Measurements from ENCODE around the gene TATDN2. TPM values are rescaled to one million over a fixed set of nuclear protein-coding genes. Genes with fewer than 3 reads are reported as not detected.

TATDN2 gene, protein sequence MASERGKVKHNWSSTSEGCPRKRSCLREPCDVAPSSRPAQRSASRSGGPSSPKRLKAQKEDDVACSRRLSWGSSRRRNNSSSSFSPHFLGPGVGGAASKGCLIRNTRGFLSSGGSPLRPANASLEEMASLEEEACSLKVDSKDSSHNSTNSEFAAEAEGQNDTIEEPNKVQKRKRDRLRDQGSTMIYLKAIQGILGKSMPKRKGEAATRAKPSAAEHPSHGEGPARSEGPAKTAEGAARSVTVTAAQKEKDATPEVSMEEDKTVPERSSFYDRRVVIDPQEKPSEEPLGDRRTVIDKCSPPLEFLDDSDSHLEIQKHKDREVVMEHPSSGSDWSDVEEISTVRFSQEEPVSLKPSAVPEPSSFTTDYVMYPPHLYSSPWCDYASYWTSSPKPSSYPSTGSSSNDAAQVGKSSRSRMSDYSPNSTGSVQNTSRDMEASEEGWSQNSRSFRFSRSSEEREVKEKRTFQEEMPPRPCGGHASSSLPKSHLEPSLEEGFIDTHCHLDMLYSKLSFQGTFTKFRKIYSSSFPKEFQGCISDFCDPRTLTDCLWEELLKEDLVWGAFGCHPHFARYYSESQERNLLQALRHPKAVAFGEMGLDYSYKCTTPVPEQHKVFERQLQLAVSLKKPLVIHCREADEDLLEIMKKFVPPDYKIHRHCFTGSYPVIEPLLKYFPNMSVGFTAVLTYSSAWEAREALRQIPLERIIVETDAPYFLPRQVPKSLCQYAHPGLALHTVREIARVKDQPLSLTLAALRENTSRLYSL
- 19.4 and 22.6 TPM in 2 replicates for total RNA-seq (2014; rRNA removed; shearing (Covaris generic))

DNA sequence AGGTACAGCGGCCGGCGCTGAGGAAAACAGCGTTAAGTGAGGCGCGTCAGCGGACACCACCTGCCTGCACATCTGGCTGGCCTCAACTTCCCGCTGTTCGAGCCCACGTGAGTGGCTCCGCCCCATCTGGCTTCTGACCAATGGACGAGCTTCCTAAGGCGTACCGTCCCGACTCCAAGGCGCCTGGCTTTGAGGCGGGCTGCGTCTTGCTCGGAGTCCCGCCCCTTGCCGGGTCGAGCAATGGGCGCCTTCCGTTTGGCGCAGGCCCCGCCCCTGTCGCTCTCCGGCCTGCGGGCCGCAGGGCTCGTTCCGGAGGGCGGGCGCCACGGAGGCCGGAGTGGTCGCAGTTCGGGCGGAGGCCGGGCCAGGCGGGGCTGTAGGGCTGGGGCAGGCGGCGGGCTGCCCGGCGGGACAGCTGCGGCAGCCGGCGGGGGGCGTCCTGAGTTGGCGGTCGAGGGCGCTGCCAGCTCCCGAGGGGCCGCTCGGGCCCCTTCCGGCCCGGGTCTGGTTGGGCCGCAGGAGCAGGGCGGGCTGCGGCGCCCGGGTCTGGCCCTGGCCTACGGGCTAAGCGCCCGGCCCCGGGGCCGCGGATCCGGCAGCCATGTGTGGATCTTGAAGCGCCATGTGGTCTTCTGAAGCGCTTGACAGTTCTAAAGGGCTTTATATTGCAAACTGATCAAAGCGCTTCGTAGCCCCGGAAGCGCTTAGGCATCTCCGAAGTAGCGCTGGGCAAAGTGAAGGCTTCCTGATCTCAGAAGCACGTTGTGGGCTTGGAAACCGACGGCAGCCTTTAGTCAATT is at the start of gene TATDN2:
TATDN2 (plus strand) TSS at position 276 of the 800 bp plus-strand sequence. CDS start 742 bp downstream, outside the sequence.
- peak within 1 kb of the TSS; percentile 64 for H3K27ac ChIP-seq
- peak within 1 kb of the TSS; percentile 75 for H3K4me3 ChIP-seq
- H3K4me1 ChIP-seq = no peaks in the 10 kb centered on the region
- H3K27me3 ChIP-seq = no peaks in the 10 kb centered on the region
- H3K9me3 ChIP-seq (replicated peaks) = peaks cover 15% of the 10 kb centered on the region
- H3K36me3 ChIP-seq = peaks cover 7% of the 10 kb centered on the region
- DNase-seq = peak; percentile 96 to 97

DNA sequence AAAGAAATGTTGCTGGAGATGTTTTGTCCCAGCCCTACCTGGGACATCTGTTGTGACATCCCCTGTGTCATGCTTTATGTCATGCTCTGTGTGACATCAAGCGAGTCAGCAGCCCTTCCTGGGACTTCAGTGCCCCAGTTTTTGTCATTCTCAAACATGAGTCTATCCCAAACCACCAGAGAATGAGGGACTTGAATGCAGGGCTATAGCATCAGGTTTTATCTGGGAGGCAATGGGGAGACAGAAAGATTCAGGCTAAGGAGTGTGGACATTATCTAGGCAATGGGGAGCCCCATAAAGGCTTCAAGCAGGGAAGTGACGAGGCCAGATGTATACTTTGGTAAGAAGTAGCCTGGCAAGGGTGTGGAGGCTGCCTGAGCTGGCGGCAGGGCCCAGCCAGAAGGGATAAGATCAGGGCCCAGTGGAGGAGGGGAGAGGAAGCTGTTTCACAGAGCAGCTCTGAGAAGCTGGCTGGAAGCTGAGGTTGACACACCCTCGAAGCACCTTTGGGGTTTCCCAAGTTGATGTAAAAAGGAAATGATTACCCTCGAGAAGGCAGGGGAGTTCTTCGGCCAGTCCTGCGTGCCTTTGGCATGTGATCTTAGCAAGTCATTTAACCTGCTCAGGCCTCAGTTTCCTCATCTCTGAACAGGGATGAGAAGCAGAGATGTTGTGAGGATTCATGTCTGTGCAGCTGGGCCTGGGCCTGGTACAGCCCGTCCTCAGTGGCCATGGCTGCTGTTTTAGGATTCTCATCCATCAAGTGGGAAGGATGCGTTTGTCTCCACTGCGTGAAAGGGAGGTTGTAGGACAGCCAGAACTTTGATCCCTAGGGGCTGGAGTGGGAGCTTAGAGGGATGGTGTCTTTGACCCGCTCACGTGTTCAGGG is 49.3 kb upstream of the TATDN2 start:
- no peak overlapping the region for H3K4me3 ChIP-seq
- no peaks in the 10 kb centered on the region for H3K9me3 ChIP-seq (replicated peaks)
- DNase-seq = no peak
- H3K27me3 ChIP-seq = peaks cover 4% of the 10 kb centered on the region; the same call in 1 of the 2 replicates
- H3K36me3 ChIP-seq = no peaks in the 10 kb centered on the region
- H3K27ac ChIP-seq = no peak overlapping the region
- H3K4me1 ChIP-seq = no peaks in the 10 kb centered on the region

DNA sequence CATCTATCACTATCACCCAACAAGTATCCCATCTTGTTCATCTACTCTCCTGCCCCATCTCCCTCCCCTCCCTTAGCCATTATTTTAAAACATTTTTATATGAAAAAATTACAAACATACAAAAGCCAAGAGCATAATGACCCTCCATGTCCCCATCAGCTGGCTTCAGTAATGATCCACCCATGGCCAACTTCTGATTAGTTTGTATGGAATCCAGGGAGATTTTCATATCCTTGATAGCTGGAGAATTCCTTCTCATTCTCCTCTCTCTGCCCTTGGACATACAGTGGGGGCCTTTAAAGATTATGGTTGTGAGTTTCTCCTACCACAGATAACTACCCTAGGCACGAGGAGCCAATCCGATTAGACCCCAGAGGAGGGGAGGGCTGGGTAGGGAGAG is 43.3 kb upstream of the TATDN2 start:
- no peak for DNase-seq

DNA sequence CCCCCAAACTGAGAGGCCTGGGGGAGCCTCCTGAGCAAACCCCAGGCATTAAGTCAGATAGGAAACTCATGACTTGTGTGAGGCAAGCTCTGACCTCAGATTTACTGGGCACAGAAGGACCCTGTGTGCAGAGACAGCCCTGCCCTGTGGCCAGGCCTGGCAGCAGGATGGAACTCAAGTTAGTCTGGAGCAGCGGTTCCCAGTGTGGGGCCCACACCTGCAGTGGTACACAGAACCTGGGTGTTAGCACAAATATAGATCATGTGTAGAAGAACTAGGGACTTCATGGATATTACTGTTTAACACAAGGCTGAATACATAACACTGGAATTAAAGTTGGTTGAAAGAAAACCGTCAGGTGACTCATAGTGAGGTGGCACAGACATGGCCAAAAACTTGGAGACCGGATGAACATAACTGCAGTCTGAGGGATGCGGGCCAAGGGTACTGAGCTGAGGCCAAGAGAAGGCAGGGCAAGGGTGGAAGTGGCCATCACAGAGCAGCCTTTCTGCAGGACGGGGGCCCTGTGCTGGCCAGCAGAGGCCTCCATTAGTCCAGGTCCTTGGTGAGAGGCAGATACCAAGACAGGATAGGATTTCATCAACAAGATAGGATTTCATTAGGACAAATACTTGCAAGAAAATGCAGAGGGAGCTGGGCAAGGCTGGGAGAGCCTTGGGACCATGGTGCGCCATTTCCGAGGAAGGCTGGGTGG is 42.7 kb upstream of the TATDN2 start:
- no peaks in the 10 kb centered on the region for H3K9me3 ChIP-seq (replicated peaks)
- no peak for DNase-seq
- no peaks in the 10 kb centered on the region; the same call in 1 of the 2 replicates for H3K36me3 ChIP-seq
- no peak overlapping the region for H3K27ac ChIP-seq
- no peak overlapping the region for H3K4me3 ChIP-seq
- H3K4me1 ChIP-seq = no peaks in the 10 kb centered on the region
- H3K27me3 ChIP-seq = no peaks in the 10 kb centered on the region

More for the DNA sequence above, 43.3 kb upstream of the TATDN2 start:
- Histone ChIP-seq H3K9me3 (replicated peaks) (no peaks in the 10 kb centered on the region), H3K27ac (no peak overlapping the region), H3K36me3 (no peaks in the 10 kb centered on the region), H3K4me1 (no peaks in the 10 kb centered on the region), H3K27me3 (no peaks in the 10 kb centered on the region), H3K4me3 (no peak overlapping the region)

DNA sequence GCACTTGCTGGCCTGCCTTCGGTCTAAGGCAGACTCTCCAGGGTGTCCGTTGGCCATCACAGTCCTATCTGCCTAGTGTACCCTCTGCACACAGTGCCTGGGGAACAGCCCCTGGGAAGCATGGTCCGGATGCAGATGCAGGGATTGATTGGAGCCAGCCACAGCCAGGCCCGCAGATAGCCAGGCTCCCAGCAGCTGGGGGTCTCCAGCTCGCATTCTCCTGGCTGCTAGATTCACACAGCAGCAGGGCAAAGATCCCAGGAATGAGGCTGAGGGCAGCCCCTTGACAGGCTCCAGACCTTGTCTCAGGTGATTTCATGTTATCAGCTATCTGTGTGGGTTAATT is 42.1 kb upstream of the TATDN2 start:
- DNase-seq = no peak
- H3K27ac ChIP-seq = no peak overlapping the region
- no peaks in the 10 kb centered on the region for H3K27me3 ChIP-seq
- no peak overlapping the region for H3K4me3 ChIP-seq
- no peaks in the 10 kb centered on the region; the same call in 1 of the 2 replicates for H3K36me3 ChIP-seq
- no peaks in the 10 kb centered on the region for H3K9me3 ChIP-seq (replicated peaks)
- H3K4me1 ChIP-seq = no peaks in the 10 kb centered on the region

DNA sequence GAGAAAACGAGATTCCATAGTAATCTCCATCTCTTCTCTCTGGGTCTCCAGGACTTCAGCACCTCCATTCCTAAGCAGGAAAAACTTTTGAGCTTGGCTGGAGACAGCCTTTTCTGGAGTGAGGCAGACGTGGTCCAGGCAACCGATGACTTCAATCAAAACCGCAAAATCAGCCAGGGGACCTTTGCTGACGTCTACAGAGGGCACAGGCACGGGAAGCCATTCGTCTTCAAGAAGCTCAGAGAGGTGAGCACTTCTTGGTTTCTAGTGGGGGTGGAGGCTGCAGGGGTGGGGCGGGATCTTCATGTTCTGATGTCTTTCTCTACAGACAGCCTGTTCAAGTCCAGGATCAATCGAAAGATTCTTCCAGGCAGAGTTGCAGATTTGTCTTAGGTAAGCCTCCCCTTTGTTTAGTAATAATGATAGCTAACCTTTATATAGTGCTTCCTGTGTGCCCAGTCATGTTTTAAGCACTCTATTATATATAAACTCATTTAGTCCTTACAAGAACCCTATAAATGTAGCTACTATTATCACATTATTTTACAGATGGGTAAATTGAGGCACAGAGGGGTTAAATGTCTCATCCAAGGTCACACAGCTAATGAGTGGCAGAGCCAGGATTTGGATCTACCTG is 35.0 kb upstream of the TATDN2 start:
- Histone ChIP-seq H3K36me3 (no peaks in the 10 kb centered on the region; the same call in 1 of the 2 replicates), H3K27me3 (no peaks in the 10 kb centered on the region), H3K4me3 (no peak overlapping the region), H3K27ac (no peak overlapping the region), H3K4me1 (no peaks in the 10 kb centered on the region), H3K9me3 (replicated peaks) (no peaks in the 10 kb centered on the region)
- DNase-seq = no peak

DNA sequence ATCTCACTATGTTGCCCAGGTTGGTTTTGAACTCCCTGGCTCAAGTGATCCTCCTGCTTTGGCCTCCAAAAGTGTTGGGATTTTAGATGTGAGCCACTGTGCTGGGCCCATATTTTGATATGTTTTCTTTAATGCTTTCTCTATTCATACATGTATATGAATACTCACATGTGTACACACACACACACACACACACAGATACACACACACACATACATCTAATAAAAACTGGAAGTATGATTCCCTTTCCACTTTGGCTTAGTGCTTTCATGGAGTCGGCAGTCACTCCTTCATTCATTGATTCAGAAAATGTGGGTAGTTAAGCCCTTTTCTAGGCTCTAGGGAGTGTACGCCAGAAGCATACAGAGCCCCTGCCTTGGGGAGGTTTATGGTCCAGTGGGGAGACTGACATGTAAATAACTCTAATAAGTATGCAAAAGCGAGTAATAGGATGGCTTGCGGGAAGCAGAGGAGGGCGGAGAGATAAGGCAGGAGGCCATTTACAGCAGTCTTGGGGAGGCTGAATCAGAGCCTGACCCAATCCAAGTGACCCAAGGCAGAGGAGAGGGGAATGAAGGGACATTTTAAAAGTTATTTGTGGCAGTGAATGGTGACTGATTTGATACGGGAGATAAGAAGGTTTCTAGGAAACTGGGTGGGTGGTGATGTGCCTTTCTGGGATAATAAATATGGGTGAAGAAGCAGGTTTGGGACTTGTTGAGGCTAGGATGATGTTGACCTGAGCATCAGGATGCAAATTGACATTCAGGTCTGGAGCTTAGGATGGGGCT is 32.5 kb upstream of the TATDN2 start:
- no peaks in the 10 kb centered on the region for H3K27me3 ChIP-seq

DNA sequence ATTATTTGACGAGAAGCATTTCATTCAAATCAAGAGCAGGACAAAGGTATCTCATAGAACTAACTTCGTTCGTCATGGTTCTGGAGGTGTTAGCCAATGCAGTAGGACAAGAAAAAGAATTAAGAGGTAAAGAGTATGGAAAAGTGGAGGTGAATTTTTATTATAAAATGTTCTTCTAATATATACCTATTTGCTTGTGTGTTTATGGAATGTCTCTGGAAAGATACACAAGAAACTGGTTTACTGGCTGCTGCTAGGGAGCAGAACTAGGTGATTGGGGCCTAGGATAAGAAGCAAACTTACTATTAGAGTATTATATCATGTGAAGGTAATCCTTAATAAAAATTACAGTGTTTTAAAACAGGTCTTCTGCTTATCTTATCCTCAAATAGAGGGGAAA is 30.9 kb upstream of the TATDN2 start:
- Histone ChIP-seq H3K4me1 (no peaks in the 10 kb centered on the region), H3K9me3 (replicated peaks) (no peaks in the 10 kb centered on the region), H3K27me3 (no peaks in the 10 kb centered on the region), H3K27ac (no peak overlapping the region), H3K4me3 (no peak overlapping the region), H3K36me3 (no peaks in the 10 kb centered on the region)
- no peak for DNase-seq

More for the DNA sequence above, 32.5 kb upstream of the TATDN2 start:
- no peak overlapping the region for H3K4me3 ChIP-seq
- H3K27ac ChIP-seq = no peak overlapping the region
- H3K36me3 ChIP-seq = no peaks in the 10 kb centered on the region
- H3K4me1 ChIP-seq = no peaks in the 10 kb centered on the region
- H3K9me3 ChIP-seq (replicated peaks) = no peaks in the 10 kb centered on the region
- DNase-seq = no peak

DNA sequence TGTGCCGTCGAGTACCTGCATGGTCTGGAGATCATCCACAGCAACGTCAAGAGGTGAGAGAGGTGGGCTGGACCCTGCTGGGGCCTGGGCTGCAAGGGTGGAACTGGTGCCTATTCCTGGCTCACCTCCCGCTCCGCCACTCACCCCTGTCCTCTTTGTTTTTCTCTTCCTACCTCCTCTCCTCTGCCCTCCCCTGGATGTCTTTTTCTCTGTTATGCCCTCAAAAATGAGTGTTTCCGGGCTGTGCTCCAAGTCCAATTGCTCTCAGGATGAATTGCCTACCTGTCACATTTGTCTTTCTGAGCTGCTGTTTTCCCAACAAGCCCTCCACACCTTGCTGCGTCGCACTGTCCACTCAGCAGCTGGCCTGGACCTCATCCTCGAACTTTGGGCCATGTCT is 28.5 kb upstream of the TATDN2 start:
- Histone ChIP-seq H3K4me1 (peaks cover 1% of the 10 kb centered on the region), H3K27me3 (no peaks in the 10 kb centered on the region), H3K36me3 (no peaks in the 10 kb centered on the region), H3K4me3 (no peak overlapping the region), H3K9me3 (replicated peaks) (no peaks in the 10 kb centered on the region), H3K27ac (no peak overlapping the region)
- no peak for DNase-seq

DNA sequence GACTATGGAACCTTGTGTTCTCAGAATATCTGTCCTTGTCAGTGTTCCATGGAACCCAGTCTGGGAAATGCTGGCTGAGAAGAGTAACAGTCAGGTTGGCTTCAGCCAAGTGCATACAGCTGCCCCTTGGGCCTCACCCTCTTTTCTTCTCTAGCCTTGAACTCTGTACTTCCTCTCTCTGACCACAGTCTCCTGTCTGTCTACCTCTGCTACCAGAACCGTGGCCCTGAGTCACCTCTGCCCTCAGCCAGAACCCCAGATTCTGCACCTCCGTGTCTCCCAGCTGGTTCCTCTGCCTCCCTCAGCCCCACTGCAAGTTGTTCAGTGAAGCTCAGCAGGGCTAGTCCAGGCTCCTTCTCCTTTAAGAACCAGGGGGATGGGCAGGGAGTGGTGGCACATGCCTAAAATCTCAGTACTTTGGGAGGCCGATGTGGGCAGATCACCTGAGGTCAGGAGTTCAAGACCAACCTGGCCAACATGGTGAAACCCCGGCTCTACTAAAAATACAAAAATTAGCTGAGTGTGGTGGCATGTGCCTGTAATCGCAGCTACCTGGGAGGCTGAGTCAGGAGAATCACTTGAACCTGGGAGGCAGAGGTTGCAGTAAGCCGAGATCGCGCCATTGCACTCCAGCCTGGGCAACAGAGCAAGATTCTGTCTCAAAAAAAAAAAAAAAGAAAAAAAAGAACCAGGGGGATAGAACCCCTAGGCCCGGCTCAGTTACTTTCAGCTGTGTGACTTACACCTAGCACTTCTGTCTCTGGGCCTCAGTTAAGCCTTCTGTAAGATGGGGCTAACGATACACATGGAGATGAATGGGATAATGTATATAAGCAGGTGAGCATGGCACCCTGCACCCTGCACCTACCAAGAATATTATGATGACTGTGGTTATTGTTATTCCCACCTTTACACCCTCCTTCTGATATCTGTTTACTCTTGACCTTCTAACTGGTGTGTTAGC is 24.3 kb upstream of the TATDN2 start:
- no peak for DNase-seq
- H3K4me1 ChIP-seq = peaks cover 5% of the 10 kb centered on the region
- H3K9me3 ChIP-seq (replicated peaks) = no peaks in the 10 kb centered on the region
- H3K27ac ChIP-seq = no peak overlapping the region
- H3K36me3 ChIP-seq = no peaks in the 10 kb centered on the region
- H3K27me3 ChIP-seq = no peaks in the 10 kb centered on the region
- H3K4me3 ChIP-seq = no peak overlapping the region

DNA sequence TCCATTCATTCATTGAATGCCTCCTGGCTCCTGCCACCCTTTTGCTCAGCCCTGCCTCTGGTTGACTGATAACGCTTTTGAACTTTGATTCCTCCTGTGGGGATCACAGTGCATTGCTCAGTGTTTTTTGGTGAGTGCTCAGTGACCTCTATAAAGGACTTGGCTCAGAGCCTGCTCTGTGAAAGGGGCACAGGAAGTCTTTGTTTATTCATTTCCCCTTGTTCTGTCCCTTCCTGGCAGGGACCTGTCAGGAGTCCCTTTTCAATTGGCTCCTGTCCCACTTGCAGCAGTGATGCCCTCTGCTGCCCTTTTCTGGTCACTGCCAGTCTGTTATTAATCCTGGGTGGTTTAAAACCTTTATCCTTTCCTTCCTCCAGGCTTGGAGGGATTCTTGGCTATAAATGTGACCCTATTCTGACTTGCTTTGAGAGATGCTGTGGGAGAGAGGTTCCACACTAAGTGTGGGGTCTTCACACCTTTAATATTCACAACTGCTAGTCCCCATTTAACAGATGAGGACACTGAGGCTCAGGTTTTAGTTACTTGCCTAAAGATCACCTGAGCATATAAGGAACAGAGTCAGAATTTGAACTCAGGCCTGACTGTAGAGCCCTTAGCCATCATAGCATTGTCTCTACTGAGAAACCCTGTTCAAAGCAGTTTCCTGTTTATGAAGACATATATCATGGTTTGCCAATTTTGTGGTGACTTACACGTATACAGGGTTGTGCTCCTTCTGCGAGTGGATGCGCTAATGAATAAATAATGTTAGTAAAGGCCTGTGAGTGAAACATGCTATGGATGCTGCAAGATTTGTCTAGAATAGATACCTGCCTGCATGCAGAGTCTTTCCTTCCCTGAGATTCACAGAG is 23.2 kb upstream of the TATDN2 start:
- no peaks in the 10 kb centered on the region for H3K9me3 ChIP-seq (replicated peaks)
- no peaks in the 10 kb centered on the region for H3K36me3 ChIP-seq
- peak; percentile 64 to 85 for DNase-seq
- H3K4me1 ChIP-seq = peaks cover 5% of the 10 kb centered on the region
- H3K27me3 ChIP-seq = no peaks in the 10 kb centered on the region
- no peak overlapping the region for H3K4me3 ChIP-seq
- H3K27ac ChIP-seq = no peak overlapping the region
